K562 (cell line): ENCODE data around the gene ECD. TPM values are rescaled to one million over a fixed set of nuclear protein-coding genes. Genes with fewer than 3 reads are reported as not detected.

Experiments
- ATAC-seq: fragments of 200-7000 bp; cut with Tn5 transposase; 3 replicates; pipeline ENCODE4 v1.9.1; 2020; ENCODE audit warnings: moderate library complexity
- BruUV-seq: library from RNA; stranded (reverse); fragments of 400-500 nt; replicated peaks from 2 replicates; lab custom pipeline; 2021; lab: Mats Ljungman, UMichigan
- CTCF ChIA-PET: fragments of 300-600 bp; formaldehyde crosslinking; extraction: SDS; loops from one replicate; lab custom pipeline; 2021; ENCODE audit warnings: low intra/inter-chr PET ratio; lab: Yijun Ruan, JAX
- POLR2A ChIA-PET: fragments of 300-600, 350-650 bp; sonication (Branson Sonifier 250); formaldehyde crosslinking; extraction: SDS; loops from one replicate; lab custom pipeline; 2021; ENCODE audit warnings: antibody characterized with exemption, inconsistent platforms; lab: Yijun Ruan, JAX
- DNase-seq, 4 experiments: peaks; one replicate each; pipeline versions ENCODE4 v3.0.0 to v3.0.0-alpha.2; 2011 to 2018; ENCODE audit warnings: low spot score in 3 of 4, mixed read lengths in 3 of 4; ENCODE audit errors: extremely low read depth in 1 of 4
- FAIRE-seq: peaks from 2 replicates; lab custom pipeline; 2011; peaks lifted over from hg19 to GRCh38; lab: Jason Lieb, UNC
- H2AFZ ChIP-seq: 2 replicates; pipeline ENCODE4 v1.6.0; 2011; ENCODE audit warnings: low read depth, low read length, control low read depth, inconsistent platforms
- H3K27ac ChIP-seq: fragments of 200-600 bp; 3 replicates; pipeline ENCODE4 v1.8.0; 2011; ENCODE audit warnings: low read depth, mild to moderate bottlenecking, control low read depth, inconsistent platforms, low read length, moderate library complexity, mixed read lengths; ENCODE audit errors: extremely low read depth
- H3K27me3 ChIP-seq, 2 experiments: fragments of 300-600 bp in 1 of 2; 2 replicates in 1 of 2; 3 replicates in 1 of 2; pipeline versions ENCODE4 v1.6.0 to v1.8.0; 2011; ENCODE audit warnings: inconsistent platforms in 2 of 2, low read length in 2 of 2, mild to moderate bottlenecking in 1 of 2, mixed read lengths in 1 of 2, moderate library complexity in 1 of 2; ENCODE audit not compliant: control insufficient read depth in 2 of 2, insufficient read depth in 2 of 2
- H3K36me3 ChIP-seq: fragments of 300-600 bp; 3 replicates; pipeline ENCODE4 v1.8.0; 2011; ENCODE audit warnings: mild to moderate bottlenecking, low read length, inconsistent platforms; ENCODE audit not compliant: control insufficient read depth, insufficient read depth
- H3K4me1 ChIP-seq, 2 experiments: fragments of 200-600 bp in 1 of 2; replicated peaks in 1 of 2; 2 replicates in 1 of 2; 3 replicates in 1 of 2; pipeline versions ENCODE4 v1.5.1 to v1.8.0; 2011; ENCODE audit warnings: inconsistent platforms in 2 of 2, low read length in 2 of 2, mild to moderate bottlenecking in 1 of 2, mixed read lengths in 1 of 2, moderate library complexity in 1 of 2; ENCODE audit not compliant: control insufficient read depth in 2 of 2, insufficient read depth in 2 of 2
- H3K4me2 ChIP-seq: 2 replicates; pipeline ENCODE4 v1.6.1; 2011; ENCODE audit warnings: low read length, control low read depth, inconsistent platforms, mixed read lengths; ENCODE audit not compliant: insufficient read depth
- H3K4me3 ChIP-seq: fragments of 200-600 bp; sonication (generic), shearing (Covaris generic); 2 replicates; pipeline ENCODE4 v1.5.1; 2016; ENCODE audit warnings: control low read depth, inconsistent platforms
- H3K79me2 ChIP-seq: fragments of 200-600 bp; 3 replicates; pipeline ENCODE4 v1.8.0; 2011; ENCODE audit warnings: low read length, inconsistent platforms; ENCODE audit not compliant: control insufficient read depth, insufficient read depth
- H3K9ac ChIP-seq, 2 experiments: 2 replicates each; pipeline versions ENCODE4 v1.6.0 to v1.6.1; 2011; ENCODE audit warnings: low read depth in 2 of 2, low read length in 2 of 2, control low read depth in 1 of 2, inconsistent platforms in 1 of 2, mild to moderate bottlenecking in 1 of 2, mixed read lengths in 1 of 2; ENCODE audit not compliant: insufficient read depth in 1 of 2
- H3K9me1 ChIP-seq: one replicate; pipeline ENCODE4 v1.6.0; 2011; ENCODE audit warnings: inconsistent platforms, mild to moderate bottlenecking, low read length, moderate library complexity; ENCODE audit not compliant: control insufficient read depth, insufficient read depth
- H3K9me3 ChIP-seq: replicated peaks from 2 replicates; pipeline ENCODE4 v1.5.1; 2011; ENCODE audit warnings: low read depth, low read length, inconsistent platforms; ENCODE audit not compliant: control insufficient read depth, insufficient read depth
- H4K20me1 ChIP-seq: replicated peaks from 2 replicates; pipeline ENCODE4 v1.6.1; 2011; ENCODE audit warnings: low read length, inconsistent platforms, mixed read lengths; ENCODE audit not compliant: control insufficient read depth, insufficient read depth
- AFF1 ChIP-seq, 2 experiments: fragments of 450-650 bp; IDR thresholded peaks; 2 replicates each; pipeline ENCODE4 v1.6.1; 2018; ENCODE audit warnings: mild to moderate bottlenecking in 2 of 2, low read depth in 1 of 2; ENCODE audit not compliant: partially characterized antibody in 2 of 2
- NFE2L1 ChIP-seq: fragments of 450-650 bp; IDR thresholded peaks from 2 replicates; pipeline ENCODE4 v1.6.1; 2016; ENCODE audit warnings: missing genetic modification characterization, low read depth, mild to moderate bottlenecking, missing compliant biosample characterization, moderate library complexity, borderline replicate concordance
- WGBS: fragments of 100-300 bp; shearing (Covaris generic); methylation state at CpG from one replicate; pipeline ENCODE4 v1.1.6; 2016; ENCODE audit warnings: low coverage, mixed read lengths; ENCODE audit not compliant: insufficient coverage; ENCODE audit errors: missing lambda C conversion rate; 5-methylcytosine and 5-hydroxymethylcytosine counted together
- in situ Hi-C: fragments of 300-500 bp; cut with MboI; formaldehyde crosslinking; loops from 4 replicates; pipeline ENCODE4 v1.15.0; 2018; ENCODE audit warnings: inconsistent platforms, mixed read lengths
- intact Hi-C: fragments of 100-400 bp; cut with micrococcal nuclease; formaldehyde crosslinking; loops from 2 replicates; pipeline ENCODE4 v1.14.2; 2022
- polyA plus RNA-seq, 8 experiments: library from polyadenylated mRNA; depleted of rRNA in 4 of 8; stranded (reverse) in 5 of 8; unstranded in 3 of 8; fragments of >200 nt; fragmentation: Nextera tagmentation in 2 of 8; fragmentation: Illumina TruSeq in 1 of 8; extraction: Ambion mirVana in 2 of 8; extraction: Trizol in 1 of 8; gene quantifications; 2 replicates each; pipeline versions ENCODE4 v1.2.1 to v1.2.3, GENCODE V29; 2011 to 2014; ENCODE audit warnings: inconsistent platforms in 1 of 8, missing spikeins in 1 of 8
- total RNA-seq, 7 experiments: library from RNA; depleted of rRNA in 6 of 7; stranded (reverse); fragments of >200 nt in 6 of 7; fragmentation: Illumina TruSeq in 2 of 7; extraction: Trizol in 2 of 7; gene quantifications; 2 replicates each; pipeline versions ENCODE4 v1.2.1 to v1.2.3, GENCODE V29; 2011 to 2021; ENCODE audit warnings: low replicate concordance in 1 of 7

Gene ECD
- total and polyA plus RNA-seq, 9 of the 15 experiments (the other 6 are each of a cell fraction or from before 2014, with no cell fraction given): 33.5 to 79.9 (median 53.2) TPM

DNA sequence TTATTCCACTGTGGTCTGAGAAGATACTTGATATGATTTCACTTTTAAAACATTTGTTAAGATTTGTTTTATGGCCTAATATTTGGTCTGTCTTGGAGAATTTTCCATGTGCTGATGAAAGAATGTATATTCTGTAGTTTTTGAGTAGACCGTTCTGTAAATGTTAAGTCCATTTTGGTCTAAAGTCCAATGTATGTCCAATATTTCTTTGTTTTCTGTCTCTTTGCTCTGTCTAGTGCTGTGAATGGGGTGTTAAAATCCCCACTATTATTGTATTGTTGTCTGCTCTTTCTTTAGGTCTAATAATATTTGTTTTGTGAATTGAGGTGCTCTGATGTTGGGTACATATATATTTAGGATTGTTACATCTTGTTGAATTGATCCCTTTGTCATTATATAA is 47.9 kb upstream of the ECD start:
- TF ChIP-seq AFF1 (IDR thresholded peaks at IDR 0.05; ENCODE audit: low read depth in 1 of 2, partially characterized antibody in 2 of 2) (no peak), NFE2L1 (tag) (no peak)
- 92% methylated on average over 1 of the region's 1 CpG for WGBS
- no peaks in the 10 kb centered on the region for H3K9me1 ChIP-seq

More for the DNA sequence above, 47.9 kb upstream of the ECD start:
- no peak overlapping the region for H3K4me3 ChIP-seq
- no peaks in the 10 kb centered on the region for H3K27me3 ChIP-seq
- no peak for ATAC-seq
- H3K9me3 ChIP-seq: no peaks in the 10 kb centered on the region
- no peaks in the 10 kb centered on the region for H4K20me1 ChIP-seq
- no peaks in the 10 kb centered on the region for H3K36me3 ChIP-seq
- in situ Hi-C loops: no loop called here
- no peak for DNase-seq
- no TSS peak for BruUV-seq
- ChIA-PET POLR2A (interaction anchor here (0.6 kb wide), 1 partner anchor 254 kb away, joined by 3 read pairs; no protein-coding TSS in a partner anchor), CTCF (no interaction called here)
- intact Hi-C loops: loop anchor here (5.0 kb wide), 1 partner anchor 48 kb away; the partner anchor contains the start of genes ECD and FAM149B1
- H3K79me2 ChIP-seq: no peaks in the 10 kb centered on the region
- H3K9ac ChIP-seq: no peak overlapping the region
- no peak overlapping the region for H3K4me2 ChIP-seq
- H3K4me1 ChIP-seq: peaks cover 0 to 10% of the 10 kb centered on the region in 2 experiments; a peak in 2 of 5 replicates
- FAIRE-seq: no peak
- H3K27ac ChIP-seq: no peak overlapping the region
- H2AFZ ChIP-seq: no peak overlapping the region
